Naive thymus-derived CD4-positive, alpha-beta T cell (primary cell): ENCODE measurements around the gene HDHD3. TPM values are rescaled to one million over a fixed set of nuclear protein-coding genes. Genes with fewer than 3 reads are reported as not detected.

Source experiments
- ATAC-seq: fragments of 150-1000 bp; cut with Tn5 transposase; 2 replicates; pipeline ENCODE4 v1.10.0; 2021; ENCODE audit warnings: mild to moderate bottlenecking, moderate library complexity
- CTCF ChIA-PET: fragments of 350-600 bp; sonication (Branson Sonifier 250); formaldehyde crosslinking; loops from one replicate; lab custom pipeline; 2021; ENCODE audit warnings: antibody characterized with exemption; lab: Charles Lee
- POLR2A ChIA-PET: fragments of 350-600 bp; sonication (Branson Sonifier 250); formaldehyde crosslinking; loops from one replicate; lab custom pipeline; 2021; ENCODE audit warnings: antibody characterized with exemption, inconsistent platforms; lab: Charles Lee
- DNase-seq, 9 donors: peaks; one replicate each; pipeline versions ENCODE4 v3.0.0 to v3.0.0-alpha.2; 2020 to 2022; ENCODE audit warnings: mixed read lengths in 1 of 9
- H3K27ac ChIP-seq: one replicate; pipeline ENCODE4 v1.7.0; 2013; ENCODE audit warnings: mild to moderate bottlenecking, low read depth, low read length, moderate library complexity
- H3K27me3 ChIP-seq, 2 donors: one replicate each; pipeline ENCODE4 v1.7.0; 2013; ENCODE audit warnings: low read length in 2 of 2, mild to moderate bottlenecking in 2 of 2, moderate library complexity in 2 of 2; ENCODE audit not compliant: control insufficient read depth in 2 of 2, insufficient read depth in 2 of 2
- H3K36me3 ChIP-seq, 3 experiments: 1 replicate in 2 of 3; 2 replicates in 1 of 3; pipeline ENCODE4 v1.7.0; 2013; ENCODE audit warnings: low read length in 3 of 3, mild to moderate bottlenecking in 3 of 3, moderate library complexity in 1 of 3; ENCODE audit not compliant: insufficient read depth in 3 of 3, control insufficient read depth in 2 of 3
- H3K4me1 ChIP-seq, 2 donors: one replicate each; pipeline ENCODE4 v1.7.0; 2013; ENCODE audit warnings: low read length in 2 of 2, mild to moderate bottlenecking in 2 of 2, moderate library complexity in 1 of 2; ENCODE audit not compliant: control insufficient read depth in 2 of 2, insufficient read depth in 2 of 2
- H3K4me3 ChIP-seq: 2 replicates; pipeline ENCODE4 v1.7.0; 2013; ENCODE audit warnings: mild to moderate bottlenecking, low read length
- H3K9me3 ChIP-seq, 3 experiments: 1 replicate in 2 of 3; 2 replicates in 1 of 3; pipeline ENCODE4 v1.7.0; 2013; ENCODE audit warnings: low read length in 3 of 3; ENCODE audit not compliant: control insufficient read depth in 2 of 3
- H3K27ac Mint-ChIP-seq, 9 donors: one replicate each; pipeline ENCODE4 v1.8.0; 2020 to 2022; ENCODE audit warnings: mixed read lengths in 9 of 9, mild to moderate bottlenecking in 8 of 9, moderate library complexity in 5 of 9, inconsistent platforms in 2 of 9
- H3K27me3 Mint-ChIP-seq, 5 donors: one replicate each; pipeline ENCODE4 v1.8.0; 2021 to 2022; ENCODE audit warnings: mixed read lengths in 5 of 5, mild to moderate bottlenecking in 1 of 5
- H3K36me3 Mint-ChIP-seq, 5 donors: one replicate each; pipeline ENCODE4 v1.8.0; 2020 to 2022; ENCODE audit warnings: mixed read lengths in 5 of 5, mild to moderate bottlenecking in 3 of 5, inconsistent platforms in 1 of 5
- H3K4me1 Mint-ChIP-seq, 7 donors: one replicate each; pipeline ENCODE4 v1.8.0; 2020 to 2022; ENCODE audit warnings: mixed read lengths in 7 of 7, mild to moderate bottlenecking in 3 of 7, inconsistent platforms in 1 of 7
- H3K4me3 Mint-ChIP-seq, 10 donors: one replicate each; pipeline ENCODE4 v1.8.0; 2020 to 2022; ENCODE audit warnings: mild to moderate bottlenecking in 10 of 10, mixed read lengths in 10 of 10, moderate library complexity in 6 of 10, inconsistent platforms in 2 of 10
- H3K9me3 Mint-ChIP-seq, 11 donors: one replicate each; pipeline ENCODE4 v1.8.0; 2020 to 2022; ENCODE audit warnings: mixed read lengths in 11 of 11, mild to moderate bottlenecking in 4 of 11, inconsistent platforms in 1 of 11, moderate library complexity in 1 of 11
- intact Hi-C, 2 donors: fragments of 100-400 bp; cut with micrococcal nuclease; formaldehyde crosslinking; loops; one replicate each; pipeline ENCODE4 v1.15.1; 2023
- polyA plus RNA-seq, 2 donors: library from polyadenylated mRNA; unstranded; fragments of 300-500 nt; fragmentation: Illumina TruSeq; gene quantifications; one replicate each; pipeline ENCODE4 v1.2.3, GENCODE V29; 2021
- total RNA-seq, 6 experiments: library from RNA in 5 of 6; stranded (reverse) in 5 of 6; gene quantifications; 1 replicate in 5 of 6; 2 replicates in 1 of 6; pipeline ENCODE4 v1.2.3 and lab custom pipeline; 2021 to 2026

HDHD3 gene
- total and polyA plus RNA-seq, 7 experiments from 2014 or later: 11.3 to 52.8 (median 26.4) TPM

DNA sequence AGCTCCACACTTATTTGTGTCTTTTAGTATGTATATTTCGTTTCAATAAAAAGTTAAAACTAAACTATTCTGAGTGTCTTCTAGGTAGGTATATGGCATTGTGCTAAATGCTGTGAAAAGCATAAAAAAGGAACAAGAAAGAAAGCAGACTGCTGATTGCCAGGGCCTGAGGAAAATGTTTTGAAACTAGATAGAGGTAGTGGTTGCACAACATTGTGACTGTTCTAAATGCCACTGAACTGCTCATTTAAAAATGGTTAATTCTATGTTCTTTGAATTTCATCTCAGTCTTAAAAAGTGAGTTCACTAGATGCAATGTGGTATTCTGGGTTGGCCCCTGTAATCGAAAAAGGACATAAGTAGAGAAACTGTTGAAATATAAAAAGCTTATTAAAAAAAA lies 26.9 kb upstream of the HDHD3 start:
- ATAC-seq (no peak), DNase-seq (no peak)
- H3K27me3 ChIP-seq: no peaks in the 10 kb centered on the region
- peaks cover 12 to 13% of the 10 kb centered on the region in 2 donors for H3K4me1 ChIP-seq
- POLR2A ChIA-PET: interaction anchor here (0.6 to 1.0 kb wide), 5 partner anchors 9 to 108 kb away, joined by 3 to 4 read pairs (median 3); partner anchors contain the start of genes HDHD3 and WDR31
- intact Hi-C loops: no loop called here
- H3K9me3 Mint-ChIP-seq: no peaks in the 10 kb centered on the region
- H3K36me3 Mint-ChIP-seq: peaks cover 0 to 14% (median 10%) of the 10 kb centered on the region in 5 donors
- no peak overlapping the region for H3K27ac Mint-ChIP-seq
- H3K4me1 Mint-ChIP-seq: peaks cover 26 to 50% (median 41%) of the 10 kb centered on the region in 7 donors
- no peaks in the 10 kb centered on the region for H3K9me3 ChIP-seq
- CTCF ChIA-PET: interaction anchor here (0.7 to 3.7 kb wide), 6 partner anchors 114 to 1104 kb away, joined by 3 to 18 read pairs (median 4); no protein-coding TSS in a partner anchor
- no peak overlapping the region for H3K4me3 ChIP-seq
- H3K27ac ChIP-seq: no peak overlapping the region
- H3K36me3 ChIP-seq: peaks cover 0 to 16% (median 0%) of the 10 kb centered on the region in 3 experiments
- no peak overlapping the region for H3K4me3 Mint-ChIP-seq
- H3K27me3 Mint-ChIP-seq: no peaks in the 10 kb centered on the region

GRCh38 chr9:113401027-113401792 lies 24.4 kb upstream of the HDHD3 start, which contains the start of gene ALAD:
ALAD (minus strand) TSS chr9:113401284; CDS start chr9:113393559, 7,725 bp downstream.
- Mint-ChIP-seq H3K27ac (peak within 1 kb of the TSS; percentile 81 to 91 (median 87)), H3K36me3 (peaks cover 0 to 2% (median 0%) of the 10 kb centered on the region in 5 donors), H3K4me3 (peak within 1 kb of the TSS; percentile 89 to 96 (median 95)), H3K4me1 (peaks cover 18 to 37% (median 25%) of the 10 kb centered on the region in 7 donors), H3K9me3 (no peaks in the 10 kb centered on the region), H3K27me3 (no peaks in the 10 kb centered on the region)
- Histone ChIP-seq H3K27ac (peak within 1 kb of the TSS; percentile 74), H3K4me1 (peaks cover 12 to 13% of the 10 kb centered on the region in 2 donors), H3K4me3 (peak within 1 kb of the TSS; percentile 82), H3K9me3 (no peaks in the 10 kb centered on the region), H3K27me3 (no peaks in the 10 kb centered on the region), H3K36me3 (peaks cover 0 to 4% (median 0%) of the 10 kb centered on the region in 3 experiments)
- peak; percentile 99 for ATAC-seq
- CTCF ChIA-PET: interaction anchor here (0.5 to 3.7 kb wide), 12 partner anchors 9 to 954 kb away, joined by 3 to 18 read pairs (median 4); partner anchors contain the start of genes C9orf43, CDC26, POLE3 and PRPF4
- intact Hi-C loops: loop anchor here (1.0 to 2.0 kb wide), 14 partner anchors 9 to 257 kb away; partner anchors contain the start of genes C9orf43 (in 2 of the 2), CDC26 (in 2 of the 2), FKBP15 (in 2 of the 2) and POLE3 (in 2 of the 2)
- DNase-seq: peak; percentile 99 to 100 (median 99)
- POLR2A ChIA-PET: interaction anchor here (1.0 to 3.1 kb wide), 10 partner anchors 9 to 181 kb away, joined by 3 to 27 read pairs (median 8); partner anchors contain the start of genes C9orf43, CDC26, HDHD3 and POLE3

DNA sequence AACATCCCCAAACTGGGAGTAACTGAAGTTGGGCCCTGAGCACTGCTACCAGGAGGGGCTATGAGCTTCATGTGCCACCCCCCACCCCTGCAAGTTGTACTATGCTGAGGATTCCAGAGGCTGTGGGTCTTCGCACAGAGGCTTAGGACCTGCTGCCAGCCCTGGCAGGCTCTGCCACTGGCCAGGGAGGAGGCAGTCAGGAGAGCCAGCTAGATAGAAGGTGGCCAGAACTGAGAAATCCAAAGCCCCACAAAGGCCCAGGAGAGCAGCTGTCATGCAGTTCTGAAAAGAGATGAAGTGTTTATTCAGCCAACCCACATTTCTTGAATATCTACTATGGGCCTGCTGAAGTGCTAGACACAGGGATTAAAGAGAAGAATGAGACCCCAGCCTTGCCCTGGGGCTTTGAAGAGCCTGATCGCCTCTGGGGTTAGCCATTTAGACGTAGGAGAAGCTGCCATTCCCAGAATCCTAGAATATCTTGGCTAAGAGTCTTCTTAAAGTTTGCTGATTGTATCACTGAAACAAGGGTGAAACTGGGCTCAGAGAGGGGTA lies 22.9 kb upstream of the HDHD3 start:
- Histone ChIP-seq H3K27me3 (no peaks in the 10 kb centered on the region), H3K4me1 (peaks cover 12 to 13% of the 10 kb centered on the region in 2 donors), H3K4me3 (peak overlapping the region; percentile 26), H3K27ac (no peak overlapping the region), H3K9me3 (no peaks in the 10 kb centered on the region), H3K36me3 (peaks cover 0 to 9% (median 0%) of the 10 kb centered on the region in 3 experiments)
- no peak for DNase-seq
- Mint-ChIP-seq H3K4me1 (peaks cover 23 to 40% (median 25%) of the 10 kb centered on the region in 7 donors), H3K27me3 (no peaks in the 10 kb centered on the region), H3K27ac (peak overlapping the region in 7 of 9 donors; percentile 21 to 60 (median 50)), H3K4me3 (peak overlapping the region; percentile 74 to 96 (median 84)), H3K36me3 (peaks cover 0 to 5% (median 0%) of the 10 kb centered on the region in 5 donors), H3K9me3 (no peaks in the 10 kb centered on the region)
- no peak for ATAC-seq
- ChIA-PET CTCF (interaction anchor here (1.1 to 3.7 kb wide), 3 partner anchors 10 to 189 kb away, joined by 4 to 18 read pairs (median 10); partner anchors contain the start of genes CDC26 and PRPF4), POLR2A (interaction anchor here (1.2 to 3.1 kb wide), 7 partner anchors 9 to 182 kb away, joined by 3 to 27 read pairs (median 8); partner anchors contain the start of genes C9orf43, HDHD3 and POLE3)
- intact Hi-C loops: loop anchor here (2.0 kb wide), 4 partner anchors 47 to 249 kb away; partner anchors contain the start of genes BSPRY (in 1 of the 2), FKBP15 (in 1 of the 2), SLC31A1 (in 1 of the 2) and SLC31A2 (in 1 of the 2)

- Mint-ChIP-seq H3K4me3 (peak overlapping the region in 9 of 10 donors; percentile 10 to 96 (median 89)), H3K27ac (peak overlapping the region in 1 of 9 donors; percentile 59), H3K9me3 (no peaks in the 10 kb centered on the region), H3K36me3 (peaks cover 0 to 5% (median 0%) of the 10 kb centered on the region in 5 donors), H3K4me1 (peaks cover 20 to 40% (median 25%) of the 10 kb centered on the region in 7 donors), H3K27me3 (no peaks in the 10 kb centered on the region)
- ATAC-seq (no peak), DNase-seq (no peak)
- intact Hi-C loops: no loop called here
- H3K4me1 ChIP-seq: peaks cover 12 to 13% of the 10 kb centered on the region in 2 donors
- POLR2A ChIA-PET: interaction anchor here (1.1 to 1.2 kb wide), 2 partner anchors 12 to 124 kb away, joined by 3 to 7 read pairs; partner anchors contain the start of genes C9orf43 and POLE3
- H3K9me3 ChIP-seq: no peaks in the 10 kb centered on the region
- H3K36me3 ChIP-seq: peaks cover 0 to 9% (median 0%) of the 10 kb centered on the region in 3 experiments
- no peak overlapping the region for H3K4me3 ChIP-seq
- no peaks in the 10 kb centered on the region for H3K27me3 ChIP-seq
- no peak overlapping the region for H3K27ac ChIP-seq
- CTCF ChIA-PET: interaction anchor here (1.1 kb wide), 1 partner anchor 11 kb away, joined by 3 read pairs; the partner anchor contains the start of gene POLE3
Observed at GRCh38 chr9:113398796-113399195, 22.0 kb upstream of the HDHD3 start.

DNA sequence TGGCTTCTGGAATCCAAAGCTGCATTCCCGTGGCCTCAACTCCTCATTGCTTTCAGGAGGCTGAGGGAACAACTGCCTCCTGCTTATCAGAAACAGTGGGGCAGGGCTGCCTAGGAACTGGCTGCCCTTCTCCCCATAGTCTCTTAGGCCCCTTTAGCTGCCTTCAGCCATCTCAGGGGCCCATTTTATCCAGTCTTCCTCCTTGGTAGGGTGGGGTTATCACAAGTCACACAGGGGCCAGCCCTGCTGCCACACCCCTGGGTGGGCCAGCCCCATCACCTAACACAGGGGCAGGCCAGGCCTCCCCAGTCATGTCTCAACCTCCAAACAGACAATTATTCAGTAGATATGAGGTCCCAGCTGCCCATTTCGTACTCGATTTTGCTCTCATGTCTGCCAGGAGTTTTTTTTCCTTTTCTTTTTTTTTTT lies 20.4 kb upstream of the HDHD3 start:
- no peaks in the 10 kb centered on the region for H3K9me3 Mint-ChIP-seq
- H3K27me3 Mint-ChIP-seq: no peaks in the 10 kb centered on the region
- ATAC-seq (no peak), DNase-seq (no peak)
- intact Hi-C loops: no loop called here
- H3K27ac Mint-ChIP-seq: no peak overlapping the region
- ChIA-PET CTCF (no interaction called here), POLR2A (interaction anchor here (0.9 kb wide), 1 partner anchor 13 kb away, joined by 3 read pairs; the partner anchor contains the start of genes C9orf43 and POLE3)
- Histone ChIP-seq H3K4me3 (no peak overlapping the region), H3K27me3 (no peaks in the 10 kb centered on the region), H3K27ac (no peak overlapping the region), H3K9me3 (no peaks in the 10 kb centered on the region), H3K36me3 (peaks cover 0 to 17% (median 0%) of the 10 kb centered on the region in 3 experiments), H3K4me1 (peaks cover 12 to 13% of the 10 kb centered on the region in 2 donors)
- H3K36me3 Mint-ChIP-seq: peaks cover 0 to 11% (median 5%) of the 10 kb centered on the region in 5 donors
- no peak overlapping the region for H3K4me3 Mint-ChIP-seq
- peaks cover 20 to 37% (median 25%) of the 10 kb centered on the region in 7 donors for H3K4me1 Mint-ChIP-seq
